ENCODE results near the gene RBM33. TPM values are rescaled to one million over a fixed set of nuclear protein-coding genes. Genes with fewer than 3 reads are reported as not detected.

Gene RBM33
- total and polyA plus RNA-seq, 9 of the 15 experiments (the other 6 are each of a cell fraction or from before 2014, with no cell fraction given) = 4.4 to 80.7 (median 27.3) TPM

DNA sequence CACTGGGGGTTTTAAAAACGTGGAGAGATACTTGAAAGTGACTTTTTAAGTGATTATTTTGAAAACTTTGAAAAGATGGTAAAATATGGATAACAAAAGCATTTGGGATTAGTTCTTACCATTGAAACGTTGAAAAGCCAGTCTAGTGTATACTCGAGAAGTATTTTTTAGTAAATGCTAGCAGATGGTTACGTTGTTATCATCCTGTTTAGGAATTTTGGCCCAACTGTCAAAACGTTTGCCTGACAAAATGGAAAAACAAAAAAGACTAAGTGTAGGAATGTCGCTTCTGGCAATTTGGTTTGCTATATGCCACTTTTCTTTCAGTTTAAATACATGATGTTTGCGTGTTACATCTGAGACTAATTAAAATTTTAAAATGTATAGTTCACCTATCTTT lies 1.2 kb downstream of the RBM33 start (continued):
- TF ChIP-seq, protein P1, sequence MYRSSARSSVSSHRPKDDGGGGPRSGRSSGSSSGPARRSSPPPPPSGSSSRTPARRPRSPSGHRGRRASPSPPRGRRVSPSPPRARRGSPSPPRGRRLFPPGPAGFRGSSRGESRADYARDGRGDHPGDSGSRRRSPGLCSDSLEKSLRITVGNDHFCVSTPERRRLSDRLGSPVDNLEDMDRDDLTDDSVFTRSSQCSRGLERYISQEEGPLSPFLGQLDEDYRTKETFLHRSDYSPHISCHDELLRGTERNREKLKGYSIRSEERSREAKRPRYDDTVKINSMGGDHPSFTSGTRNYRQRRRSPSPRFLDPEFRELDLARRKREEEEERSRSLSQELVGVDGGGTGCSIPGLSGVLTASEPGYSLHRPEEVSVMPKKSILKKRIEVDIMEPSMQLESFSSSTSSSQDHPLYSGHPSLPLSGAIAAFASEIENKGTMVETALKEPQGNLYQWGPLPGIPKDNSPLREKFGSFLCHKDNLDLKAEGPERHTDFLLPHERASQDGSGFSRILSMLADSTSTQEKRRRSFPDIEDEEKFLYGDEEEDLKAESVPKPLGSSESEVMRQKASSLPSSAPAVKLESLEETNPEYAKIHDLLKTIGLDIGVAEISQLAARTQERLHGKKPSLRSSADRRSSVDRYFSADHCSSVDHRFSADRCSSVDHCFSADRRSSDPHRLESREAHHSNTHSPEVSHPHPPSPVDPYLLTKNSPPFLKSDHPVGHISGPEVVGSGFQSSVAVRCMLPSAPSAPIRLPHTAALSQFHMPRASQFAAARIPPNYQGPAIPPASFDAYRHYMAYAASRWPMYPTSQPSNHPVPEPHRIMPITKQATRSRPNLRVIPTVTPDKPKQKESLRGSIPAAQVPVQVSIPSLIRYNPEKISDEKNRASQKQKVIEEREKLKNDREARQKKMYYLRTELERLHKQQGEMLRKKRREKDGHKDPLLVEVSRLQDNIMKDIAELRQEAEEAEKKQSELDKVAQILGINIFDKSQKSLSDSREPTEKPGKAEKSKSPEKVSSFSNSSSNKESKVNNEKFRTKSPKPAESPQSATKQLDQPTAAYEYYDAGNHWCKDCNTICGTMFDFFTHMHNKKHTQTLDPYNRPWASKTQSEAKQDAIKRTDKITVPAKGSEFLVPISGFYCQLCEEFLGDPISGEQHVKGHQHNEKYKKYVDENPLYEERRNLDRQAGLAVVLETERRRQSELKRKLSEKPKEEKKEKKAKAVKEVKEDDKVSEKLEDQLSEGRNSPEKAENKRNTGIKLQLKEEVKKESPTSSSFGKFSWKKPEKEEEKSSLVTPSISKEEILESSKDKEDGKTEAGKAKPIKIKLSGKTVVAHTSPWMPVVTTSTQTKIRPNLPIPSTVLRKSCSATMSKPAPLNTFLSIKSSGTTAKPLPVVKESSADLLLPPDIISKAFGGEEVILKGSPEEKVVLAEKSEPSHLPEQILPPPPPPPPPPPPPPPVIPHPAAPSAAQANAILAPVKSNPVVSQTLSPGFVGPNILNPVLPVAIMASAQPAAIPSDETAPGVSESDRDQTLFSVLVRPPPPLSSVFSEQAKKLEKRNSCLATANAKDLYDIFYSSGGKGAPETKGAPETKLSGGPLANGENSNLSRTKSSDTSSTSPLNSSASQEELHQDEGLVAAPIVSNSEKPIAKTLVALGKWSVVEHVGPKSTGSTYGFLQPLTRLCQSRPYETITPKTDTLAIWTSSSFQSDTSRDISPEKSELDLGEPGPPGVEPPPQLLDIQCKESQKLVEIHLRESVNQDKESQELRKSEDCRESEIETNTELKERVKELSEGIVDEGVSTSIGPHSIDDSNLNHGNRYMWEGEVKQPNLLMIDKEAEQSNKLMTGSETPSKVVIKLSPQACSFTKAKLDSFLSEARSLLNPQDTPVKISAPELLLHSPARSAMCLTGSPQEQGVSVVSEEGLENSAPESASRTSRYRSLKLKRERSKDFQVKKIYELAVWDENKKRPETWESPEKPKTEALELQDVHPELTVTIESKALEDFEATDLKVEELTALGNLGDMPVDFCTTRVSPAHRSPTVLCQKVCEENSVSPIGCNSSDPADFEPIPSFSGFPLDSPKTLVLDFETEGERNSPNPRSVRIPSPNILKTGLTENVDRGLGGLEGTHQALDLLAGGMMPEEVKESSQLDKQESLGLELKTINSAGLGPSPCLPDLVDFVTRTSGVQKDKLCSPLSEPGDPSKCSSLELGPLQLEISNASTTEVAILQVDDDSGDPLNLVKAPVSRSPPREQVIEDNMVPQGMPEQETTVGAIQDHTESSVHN (IDR thresholded peaks at IDR 0.05; ENCODE audit: borderline replicate concordance in 1 of 2, low read depth in 1 of 2) = 0 out of 4 replicates have a peak, but pooled peaks of 1 of the 2 experiments have one; percentile 10
- TF ChIP-seq RFX1 (IDR thresholded peaks at IDR 0.05) (no peak), ETV5 (CRISPR knock-in tag; IDR thresholded peaks at IDR 0.05; ENCODE audit: low read depth) (no peak), ZNF79 (CRISPR knock-in tag; IDR thresholded peaks at IDR 0.05; ENCODE audit: low read depth) (no peak), SIN3B (IDR thresholded peaks at IDR 0.05; ENCODE audit: low read depth) (no peak)

Data from K562 (cell line).